NOMO-1 treated with DMSO at 0.1 percent for 48 hours (cell line): Measurements from ENCODE around the gene LHX5.
"Not testable (repeated sequence)": the region's sequence is repeated elsewhere in the genome, so short reads cannot be mapped to it uniquely, and the experiment has no call there.

Source experiments
- DNase-seq: peaks from one replicate; lab custom pipeline; 2025; ENCODE audit not compliant: unreplicated experiment; lab: John Stamatoyannopoulos, UW

LHX5 gene

GRCh38 chr12:113471619-113472171, at the start of gene LHX5:
Gene LHX5 (minus strand): TSS chr12:113471871. CDS start chr12:113471498, 373 bp downstream.
- no peak for DNase-seq

GRCh38 chr12:113519464-113520307, 48.0 kb upstream of the LHX5 start:
- no peak for DNase-seq

- DNase-seq: no peak
Observed at GRCh38 chr12:113515082-113515856, 43.6 kb upstream of the LHX5 start.

- no peak for DNase-seq
Observed at GRCh38 chr12:113514602-113515001, 42.9 kb upstream of the LHX5 start.

GRCh38 chr12:113512568-113512967, 40.9 kb upstream of the LHX5 start:
- no peak for DNase-seq

GRCh38 chr12:113506867-113507266, 35.2 kb upstream of the LHX5 start:
- DNase-seq: no peak

GRCh38 chr12:113505941-113506340, 34.3 kb upstream of the LHX5 start:
- no peak for DNase-seq

GRCh38 chr12:113504917-113505316, 33.2 kb upstream of the LHX5 start:
- DNase-seq: no peak

- no peak for DNase-seq
Observed at GRCh38 chr12:113500782-113501311, 29.2 kb upstream of the LHX5 start.

GRCh38 chr12:113500306-113500675, 28.6 kb upstream of the LHX5 start:
- DNase-seq: no peak

GRCh38 chr12:113498490-113498889, 26.8 kb upstream of the LHX5 start:
- no peak for DNase-seq

GRCh38 chr12:113497693-113498092, 26.0 kb upstream of the LHX5 start:
- DNase-seq: no peak

- DNase-seq: not testable (repeated sequence)
Observed at GRCh38 chr12:113495941-113496340, 24.3 kb upstream of the LHX5 start.

GRCh38 chr12:113488322-113488721, 16.7 kb upstream of the LHX5 start:
- no peak for DNase-seq

GRCh38 chr12:113486722-113487121, 15.1 kb upstream of the LHX5 start:
- no peak for DNase-seq

GRCh38 chr12:113485330-113485729, 13.7 kb upstream of the LHX5 start:
- DNase-seq: no peak

GRCh38 chr12:113482334-113482733, 10.7 kb upstream of the LHX5 start:
- DNase-seq: no peak

- DNase-seq: no peak
Observed at GRCh38 chr12:113480336-113480971, 8.8 kb upstream of the LHX5 start.

GRCh38 chr12:113479590-113480335, 8.1 kb upstream of the LHX5 start:
- DNase-seq: no peak

GRCh38 chr12:113479216-113479589, 7.5 kb upstream of the LHX5 start:
- DNase-seq: no peak
